ENCODE data around the gene EHHADH.

Gene EHHADH

DNA sequence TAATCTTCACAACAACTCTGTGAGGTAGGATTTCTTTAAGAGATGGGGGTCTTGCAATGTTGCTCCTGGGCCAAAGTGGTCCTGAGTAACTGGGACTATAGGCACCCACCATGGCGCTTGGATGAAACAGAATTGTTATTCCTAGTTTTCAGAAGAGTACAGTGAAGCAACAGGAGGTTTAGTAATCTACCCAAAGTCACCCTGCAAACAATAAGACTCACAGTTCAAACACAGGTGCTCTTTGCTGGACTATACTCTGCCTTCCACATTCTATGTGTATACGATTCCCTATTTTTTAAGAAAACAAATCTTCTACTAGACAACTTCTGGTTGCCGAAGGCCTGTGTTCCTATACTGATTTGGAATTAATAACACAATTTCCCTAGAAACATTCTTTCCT is 109.1 kb downstream of the EHHADH start:
- no peak for DNase-seq (ENCODE audit: low spot score)
